ENCODE results near the gene MYOG.

DNA sequence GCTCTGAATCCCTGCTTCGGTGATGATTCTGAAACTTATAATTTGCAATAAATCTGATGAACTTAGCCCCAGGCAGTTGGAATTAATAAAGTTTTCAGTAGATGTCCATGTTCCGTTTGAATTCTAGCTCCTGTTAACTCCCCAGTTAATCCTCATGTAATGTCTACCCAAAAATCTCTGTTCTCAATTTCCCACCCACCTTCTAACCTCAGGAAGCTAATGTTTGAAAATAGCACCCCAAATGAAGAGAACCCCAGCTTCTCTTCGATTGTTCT, 3.6 kb downstream of the MYOG start:
- TF ChIP-seq POLR2A (IDR thresholded peaks at IDR 0.05) = no peak
- TF ChIP-seq, protein P1, sequence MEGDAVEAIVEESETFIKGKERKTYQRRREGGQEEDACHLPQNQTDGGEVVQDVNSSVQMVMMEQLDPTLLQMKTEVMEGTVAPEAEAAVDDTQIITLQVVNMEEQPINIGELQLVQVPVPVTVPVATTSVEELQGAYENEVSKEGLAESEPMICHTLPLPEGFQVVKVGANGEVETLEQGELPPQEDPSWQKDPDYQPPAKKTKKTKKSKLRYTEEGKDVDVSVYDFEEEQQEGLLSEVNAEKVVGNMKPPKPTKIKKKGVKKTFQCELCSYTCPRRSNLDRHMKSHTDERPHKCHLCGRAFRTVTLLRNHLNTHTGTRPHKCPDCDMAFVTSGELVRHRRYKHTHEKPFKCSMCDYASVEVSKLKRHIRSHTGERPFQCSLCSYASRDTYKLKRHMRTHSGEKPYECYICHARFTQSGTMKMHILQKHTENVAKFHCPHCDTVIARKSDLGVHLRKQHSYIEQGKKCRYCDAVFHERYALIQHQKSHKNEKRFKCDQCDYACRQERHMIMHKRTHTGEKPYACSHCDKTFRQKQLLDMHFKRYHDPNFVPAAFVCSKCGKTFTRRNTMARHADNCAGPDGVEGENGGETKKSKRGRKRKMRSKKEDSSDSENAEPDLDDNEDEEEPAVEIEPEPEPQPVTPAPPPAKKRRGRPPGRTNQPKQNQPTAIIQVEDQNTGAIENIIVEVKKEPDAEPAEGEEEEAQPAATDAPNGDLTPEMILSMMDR (IDR thresholded peaks at IDR 0.05) = no peak

All from adrenal gland (tissue), 5 donors.